ENCODE measurements around the gene NMNAT1. TPM values are rescaled to one million over a fixed set of nuclear protein-coding genes. Genes with fewer than 3 reads are reported as not detected.

NMNAT1 gene
- 22.9 TPM for total RNA-seq
- long read RNA-seq, transcript NMNAT1-201 (5 exons, 3,781 nt), result major isoform, 5 of 9 reads
- long read RNA-seq, partial matches to known transcripts, result 0 of 9 reads
- long read RNA-seq, other reads (novel, unspliced or antisense), result 2 of 9 reads

GRCh38 chr1:9942939-9943788 lies at the start of gene NMNAT1, which contains the start of gene LZIC:
Gene NMNAT1 (plus strand): TSS chr1:9943475. CDS start chr1:9972074, 28,599 bp downstream.
Gene LZIC (minus strand): TSS chr1:9943391. CDS start chr1:9936619, 6,772 bp downstream.
- ATAC-seq (ENCODE audit: poor library complexity), result peak; percentile 99
- intact Hi-C loops (cut with DNase I), result no loop called here

DNA sequence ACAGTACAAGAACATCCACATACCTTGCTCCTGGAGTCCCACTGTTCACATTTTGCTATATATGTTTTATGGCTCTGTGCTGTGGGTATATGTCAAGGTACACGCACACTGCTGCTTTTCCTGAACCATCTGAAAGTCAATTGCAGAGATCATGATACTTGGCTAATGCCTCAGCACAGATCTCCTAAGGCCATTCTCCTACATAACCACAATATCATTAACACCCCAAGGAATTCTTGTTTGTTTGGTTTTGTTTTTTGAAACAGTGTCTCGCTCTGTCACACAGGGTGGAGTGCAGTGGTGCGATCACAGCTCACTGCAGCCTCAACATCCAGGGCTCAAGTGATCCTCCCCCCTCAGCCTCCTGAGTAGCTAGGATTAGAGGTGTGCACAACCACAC lies 49.2 kb upstream of the NMNAT1 start:
- ATAC-seq (ENCODE audit: poor library complexity), result no peak
- no peak for DNase-seq
- intact Hi-C loops (cut with DNase I), result no loop called here

More at GRCh38 chr1:9942939-9943788, at the start of gene NMNAT1, which contains the start of gene LZIC:
- peak; percentile 97 for DNase-seq

DNA sequence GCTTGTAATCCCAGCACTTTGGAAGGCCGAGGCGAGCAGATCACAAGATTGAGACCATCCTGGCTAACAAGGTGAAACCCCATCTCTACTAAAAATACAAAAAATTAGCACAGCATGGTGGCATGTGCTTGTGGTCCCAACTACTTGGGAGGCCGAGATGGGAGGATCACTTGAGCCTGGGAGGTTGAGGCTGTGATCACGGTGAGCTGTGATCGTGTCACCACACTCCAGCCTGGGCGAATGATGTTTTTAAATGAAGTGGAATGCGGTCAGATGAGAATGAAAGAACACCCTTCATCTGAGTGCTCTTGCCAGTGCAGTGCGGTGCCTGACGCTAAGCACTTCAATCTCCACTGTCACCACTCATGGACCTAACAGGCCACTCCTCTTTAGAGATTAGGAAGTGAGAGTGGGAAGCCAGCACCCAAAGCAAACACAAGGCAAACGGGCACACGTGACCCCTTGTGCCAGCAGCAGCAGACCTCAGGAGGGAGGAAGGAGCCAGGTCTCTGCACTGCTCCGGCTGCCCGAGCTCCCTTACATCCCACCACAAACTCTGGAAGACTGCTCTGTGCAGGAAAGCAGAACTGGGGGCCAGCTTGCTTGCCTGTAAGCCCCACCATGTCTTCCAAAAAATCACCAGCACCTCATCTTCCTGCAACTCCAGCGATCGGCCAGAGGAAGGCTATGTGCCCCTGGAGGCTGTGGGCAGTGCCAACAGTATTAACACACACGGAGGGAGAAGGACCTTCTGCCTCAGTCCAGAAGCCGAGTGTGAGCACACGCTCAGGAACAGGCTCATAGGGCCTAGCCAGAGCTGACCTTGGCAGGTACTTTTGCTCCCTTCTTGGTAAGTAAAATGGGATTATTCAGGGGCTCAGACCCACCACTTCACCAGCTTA lies 42.9 kb upstream of the NMNAT1 start:
- intact Hi-C loops (cut with DNase I), result no loop called here
- peak; percentile 84 for DNase-seq
- peak; percentile 82 for ATAC-seq (ENCODE audit: poor library complexity)

DNA sequence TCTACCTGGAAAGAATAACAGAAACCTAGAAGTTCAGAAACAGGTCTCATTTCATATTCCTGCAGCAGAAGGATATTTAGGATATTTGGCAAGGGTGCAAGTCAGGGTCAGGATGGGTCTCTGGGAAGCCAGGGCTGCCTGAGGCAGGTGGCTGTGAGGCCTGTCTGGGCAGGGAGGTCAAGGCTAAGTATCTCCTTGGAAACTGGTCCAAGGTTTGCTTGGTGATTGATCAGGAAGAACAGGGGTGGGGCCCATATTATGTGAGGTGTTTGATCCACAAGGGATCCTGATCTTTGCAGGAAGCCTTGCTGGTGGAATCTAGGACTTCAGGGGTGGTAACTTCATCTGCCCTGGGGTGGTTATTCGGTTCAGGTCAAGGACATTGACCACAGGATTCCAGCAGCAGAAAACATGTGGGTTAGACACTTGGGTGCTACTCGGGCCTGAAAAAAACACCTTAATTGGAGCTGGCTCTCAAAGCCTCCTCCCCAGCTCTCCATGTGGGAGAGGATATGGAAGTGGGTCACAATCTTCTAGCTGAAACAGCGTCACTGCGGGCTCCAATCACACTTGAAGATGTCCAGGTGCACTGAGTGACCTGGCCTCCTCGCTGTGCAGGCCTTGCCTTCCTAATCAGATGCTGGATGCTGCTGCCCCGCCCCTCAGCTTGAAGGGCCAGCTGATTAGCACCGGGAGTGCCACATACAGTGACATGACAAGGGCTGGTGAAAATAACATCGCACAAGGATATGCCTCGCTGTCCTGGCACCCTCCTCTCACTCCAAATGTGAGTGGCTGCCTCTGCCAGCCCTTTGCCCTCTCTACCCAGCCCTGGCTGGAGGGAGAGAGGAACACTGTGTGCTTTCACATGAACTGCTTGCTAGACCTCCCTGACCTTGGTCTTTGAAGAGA lies 41.9 kb upstream of the NMNAT1 start:
- intact Hi-C loops (cut with DNase I), result no loop called here

GRCh38 chr1:9902060-9902452 lies 41.2 kb upstream of the NMNAT1 start:
- DNase-seq (no peak), ATAC-seq (ENCODE audit: poor library complexity) (peak; percentile 9)
- intact Hi-C loops (cut with DNase I), result no loop called here

More for the DNA sequence above, 41.9 kb upstream of the NMNAT1 start:
- peak; percentile 82 for ATAC-seq (ENCODE audit: poor library complexity)
- peak; percentile 83 for DNase-seq

GRCh38 chr1:9903801-9904527 lies 39.3 kb upstream of the NMNAT1 start:
- no peak for DNase-seq
- ATAC-seq (ENCODE audit: poor library complexity), result no peak
- intact Hi-C loops (cut with DNase I), result no loop called here

- ATAC-seq (ENCODE audit: poor library complexity), result no peak
- no peak for DNase-seq
- intact Hi-C loops (cut with DNase I), result no loop called here
These were observed 38.7 kb upstream of the NMNAT1 start for GRCh38 chr1:9904596-9904995.

- DNase-seq (no peak), ATAC-seq (ENCODE audit: poor library complexity) (no peak)
- intact Hi-C loops (cut with DNase I), result no loop called here
These were observed 38.3 kb upstream of the NMNAT1 start for GRCh38 chr1:9905010-9905409.

DNA sequence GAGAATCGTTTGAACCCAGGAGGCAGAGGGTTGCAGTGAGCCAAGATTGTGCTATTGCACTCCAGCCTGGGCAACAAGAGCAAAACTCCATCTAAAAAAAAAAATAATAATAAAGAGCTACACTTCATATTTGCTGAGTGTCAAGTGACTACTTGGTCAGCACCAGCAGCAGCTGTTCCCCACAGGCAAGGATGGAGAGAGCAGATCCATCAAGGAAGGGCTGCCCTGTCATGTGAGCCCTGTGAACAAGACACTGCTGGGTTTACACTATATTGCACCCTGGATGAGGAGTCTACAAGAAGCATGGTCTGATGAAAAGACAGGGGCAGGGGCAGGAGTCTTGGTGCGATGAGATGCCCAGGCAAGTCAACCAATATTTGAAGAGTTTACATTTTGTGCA lies 36.8 kb upstream of the NMNAT1 start:
- intact Hi-C loops (cut with DNase I), result no loop called here
- ATAC-seq (ENCODE audit: poor library complexity) (no peak), DNase-seq (no peak)

DNA sequence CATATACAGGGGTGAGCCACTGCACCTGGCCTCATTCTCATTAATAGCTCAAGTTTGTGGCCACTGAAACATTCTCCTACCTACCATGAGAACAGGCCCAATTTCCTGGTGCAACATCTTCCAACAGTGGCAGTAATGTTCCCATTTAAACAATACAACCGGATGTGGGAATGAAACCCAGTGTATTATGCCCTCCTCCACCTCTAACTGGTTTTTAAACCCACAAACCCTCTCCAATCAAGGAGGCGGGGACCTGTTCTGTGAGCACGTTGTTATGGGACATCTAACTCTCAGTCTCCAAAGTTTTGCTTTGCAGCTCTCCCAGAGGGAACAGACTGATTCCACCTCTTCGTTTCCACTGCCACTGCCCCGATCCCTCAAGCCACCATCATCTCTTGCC lies 35.8 kb upstream of the NMNAT1 start:
- no peak for ATAC-seq (ENCODE audit: poor library complexity)
- intact Hi-C loops (cut with DNase I), result no loop called here
- DNase-seq, result no peak

DNA sequence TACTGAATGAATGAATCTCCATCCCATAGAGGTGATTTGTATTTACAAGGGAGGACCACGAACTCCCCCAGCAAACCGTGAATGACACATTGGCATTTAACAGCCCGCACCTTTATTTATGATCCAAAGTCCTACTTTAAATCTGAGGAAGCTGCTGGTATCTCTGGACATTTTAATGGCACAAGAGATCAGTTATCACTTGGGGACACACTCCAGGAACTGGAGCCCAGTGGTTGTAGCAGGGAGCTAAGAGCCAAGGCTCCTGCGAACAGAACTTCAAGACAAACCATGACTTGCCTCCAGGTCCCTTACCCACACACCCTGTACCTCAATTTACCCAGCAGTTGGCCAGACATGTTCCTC lies 34.4 kb upstream of the NMNAT1 start:
- no peak for DNase-seq
- intact Hi-C loops (cut with DNase I), result no loop called here
- ATAC-seq (ENCODE audit: poor library complexity), result no peak

GRCh38 chr1:9909234-9910046 lies 33.8 kb upstream of the NMNAT1 start:
- intact Hi-C loops (cut with DNase I), result no loop called here
- ATAC-seq (ENCODE audit: poor library complexity) (no peak), DNase-seq (peak; percentile 57)

GRCh38 chr1:9910076-9910422 lies 33.2 kb upstream of the NMNAT1 start, which contains the start of gene CTNNBIP1:
Gene CTNNBIP1 (minus strand): TSS chr1:9910269. CDS start chr1:9872064, 38,205 bp downstream.
- DNase-seq, result no peak
- no peak for ATAC-seq (ENCODE audit: poor library complexity)
- intact Hi-C loops (cut with DNase I), result no loop called here

- ATAC-seq (ENCODE audit: poor library complexity) (peak; percentile 96), DNase-seq (peak; percentile 100)
- intact Hi-C loops (cut with DNase I), result no loop called here
These were observed 32.7 kb upstream of the NMNAT1 start for GRCh38 chr1:9910423-9911178.

DNA sequence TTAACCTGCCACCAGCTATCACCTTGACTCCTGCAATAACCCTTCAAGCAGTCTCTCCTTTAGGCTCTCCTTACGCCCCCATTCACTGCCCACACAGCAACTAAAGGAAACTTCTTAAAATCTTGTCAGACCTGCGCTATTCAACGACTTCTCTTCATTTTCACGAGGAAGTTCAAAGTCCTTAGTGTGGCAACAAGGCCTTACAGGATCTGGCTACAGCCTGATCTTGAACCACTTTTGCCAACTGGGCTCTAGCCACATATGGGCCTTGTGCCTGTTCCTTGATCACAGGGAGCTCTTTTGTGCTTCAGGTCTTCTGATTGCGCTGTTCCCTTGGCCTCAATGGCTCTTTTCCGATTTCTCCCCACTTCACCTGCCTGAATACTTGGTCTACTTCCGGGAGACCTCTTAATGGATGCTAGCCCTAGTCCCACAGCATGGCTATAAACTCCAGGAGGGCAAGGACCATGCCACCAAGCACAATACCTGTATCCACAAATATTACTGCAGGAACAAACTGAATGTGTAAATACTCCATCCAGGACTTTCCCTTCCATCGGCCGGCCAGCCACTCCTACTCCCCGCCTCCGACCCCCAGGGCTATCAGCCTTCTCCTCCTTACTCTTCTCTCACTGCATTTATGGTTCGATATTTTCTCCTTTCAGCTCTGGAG lies 30.9 kb upstream of the NMNAT1 start:
- ATAC-seq (ENCODE audit: poor library complexity), result no peak
- intact Hi-C loops (cut with DNase I), result no loop called here
- DNase-seq, result no peak

DNA sequence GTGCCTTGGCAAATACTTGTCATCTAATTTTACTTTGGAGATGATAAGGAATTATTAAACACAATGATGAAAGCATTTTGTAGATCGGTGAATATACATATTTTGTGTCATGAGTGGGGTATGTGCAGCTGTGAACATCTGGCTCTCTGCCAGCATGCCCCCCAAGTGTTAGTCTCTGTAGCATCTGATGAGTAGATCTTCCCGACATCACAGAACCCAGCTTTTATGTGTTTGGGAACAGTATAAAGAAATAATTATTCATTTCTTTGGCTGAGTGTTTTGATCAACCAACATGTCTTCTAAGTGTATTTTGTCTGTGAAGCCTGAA lies 28.7 kb upstream of the NMNAT1 start:
- intact Hi-C loops (cut with DNase I), result loop anchor here (2.0 kb wide), 1 partner anchor 40 kb away; no protein-coding TSS in a partner anchor
- DNase-seq (no peak), ATAC-seq (ENCODE audit: poor library complexity) (no peak)
